Stimulated activated CD4-positive, alpha-beta T cell treated with anti-CD3 and anti-CD28 coated beads, Interleukin-12 subunit alpha, Interleukin-12 subunit beta, amount 100 ng/mL, for 48 hours (primary cell): ENCODE measurements around the gene C2CD4C.
"Not testable (repeated sequence)": the region's sequence is repeated elsewhere in the genome, so short reads cannot be mapped to it uniquely, and the experiment has no call there.

Experiments
- DNase-seq, 3 donors: peaks; one replicate each; pipeline ENCODE4 v3.0.0-alpha.2; 2020; ENCODE audit warnings: low read depth in 2 of 3, low spot score in 1 of 3

Gene C2CD4C

DNA sequence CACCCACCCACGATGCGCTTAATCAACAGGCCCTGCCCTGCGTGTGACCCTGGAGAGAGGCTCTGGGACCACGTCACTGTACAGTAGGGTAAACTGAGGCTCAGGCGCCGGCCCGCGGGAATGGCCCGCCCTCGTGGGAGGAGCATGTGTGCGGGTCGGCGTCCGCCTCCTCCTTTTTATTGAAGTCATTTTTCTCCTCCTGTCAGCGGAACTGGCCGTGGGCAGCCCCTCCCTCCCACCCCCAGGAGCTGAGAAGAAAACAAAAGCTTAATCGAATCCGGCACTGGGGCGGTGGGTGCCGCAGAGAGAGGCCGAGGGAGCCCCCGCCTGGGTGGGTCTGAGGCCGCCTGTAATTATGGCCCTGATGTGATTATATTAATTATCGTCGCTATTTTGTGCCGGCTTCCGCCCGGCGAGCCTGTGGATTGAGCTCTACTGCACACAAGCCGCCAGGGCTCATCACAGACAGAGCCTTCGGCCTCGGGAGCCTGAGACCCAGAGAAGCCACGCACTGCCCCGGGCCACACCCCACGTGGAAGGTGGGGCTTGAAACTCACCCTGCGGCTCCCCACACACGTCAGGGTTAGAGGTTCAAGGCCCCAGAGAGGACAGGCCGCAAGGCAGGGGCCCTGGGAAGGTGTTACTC lies 7.0 kb downstream of the C2CD4C start:
- DNase-seq = no peak

DNA sequence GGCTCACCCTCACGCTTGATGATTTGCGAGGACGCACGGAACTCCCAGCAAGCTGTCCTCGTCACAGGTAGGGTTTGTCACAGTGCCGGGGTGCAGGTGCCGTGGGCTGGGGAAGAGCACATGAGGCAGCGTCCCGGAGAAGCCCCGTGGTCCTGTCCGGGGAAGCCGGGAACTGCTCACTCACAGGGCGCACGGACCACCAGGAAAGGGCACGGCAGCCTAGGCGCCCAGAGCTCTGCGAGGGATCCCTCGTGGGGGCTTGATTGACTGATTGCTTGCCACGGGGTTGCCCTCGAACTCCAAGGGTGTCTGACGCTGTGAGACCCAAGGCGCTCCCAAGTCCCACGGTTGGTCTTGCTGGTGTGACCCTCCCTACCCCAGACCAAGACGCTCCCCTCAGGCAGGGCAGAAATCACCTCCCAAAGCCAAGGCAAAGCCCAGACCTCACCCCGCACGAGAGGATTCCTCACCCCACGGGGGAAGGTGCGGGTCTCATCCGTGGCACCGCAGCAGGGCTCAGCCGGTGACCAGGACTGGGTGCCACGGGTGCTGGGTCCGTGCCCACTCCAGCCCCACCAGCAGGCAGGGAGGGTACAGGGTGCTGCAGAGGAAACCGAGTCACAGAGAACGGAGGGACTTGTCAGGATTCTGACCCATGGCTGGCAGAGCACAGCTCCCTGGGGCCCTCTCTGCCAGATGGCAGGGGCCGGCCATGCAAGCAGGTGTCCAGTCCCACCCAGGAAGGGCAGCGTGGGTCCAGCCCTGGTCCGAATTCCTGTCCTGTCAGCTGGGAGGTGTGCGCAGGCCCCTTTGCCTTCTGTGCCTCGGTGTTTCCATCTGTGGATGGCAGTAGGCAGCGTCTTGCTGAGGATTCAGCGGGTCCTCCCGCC lies 7.7 kb downstream of the C2CD4C start:
- DNase-seq = no peak

DNA sequence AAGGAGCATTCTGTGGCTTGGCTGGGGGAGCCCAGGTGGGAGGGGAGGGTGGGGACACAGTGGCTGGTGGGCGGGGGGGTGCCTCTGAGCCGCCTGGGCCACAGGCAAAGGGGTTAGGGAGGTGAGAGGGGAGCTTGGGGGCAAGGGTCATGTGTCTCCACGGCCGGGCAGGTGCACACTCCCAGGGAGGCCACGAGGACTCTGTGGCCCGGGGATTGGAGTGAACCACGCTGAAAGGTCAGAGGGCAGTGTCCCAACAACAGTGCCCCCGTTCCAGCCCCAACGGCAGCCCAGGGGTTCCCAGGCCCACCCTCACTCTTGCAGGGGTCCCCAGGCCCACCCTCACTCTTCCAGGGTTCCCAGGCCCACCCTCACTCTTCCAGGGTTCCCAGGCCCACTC lies 9.6 kb downstream of the C2CD4C start:
- no peak for DNase-seq

DNA sequence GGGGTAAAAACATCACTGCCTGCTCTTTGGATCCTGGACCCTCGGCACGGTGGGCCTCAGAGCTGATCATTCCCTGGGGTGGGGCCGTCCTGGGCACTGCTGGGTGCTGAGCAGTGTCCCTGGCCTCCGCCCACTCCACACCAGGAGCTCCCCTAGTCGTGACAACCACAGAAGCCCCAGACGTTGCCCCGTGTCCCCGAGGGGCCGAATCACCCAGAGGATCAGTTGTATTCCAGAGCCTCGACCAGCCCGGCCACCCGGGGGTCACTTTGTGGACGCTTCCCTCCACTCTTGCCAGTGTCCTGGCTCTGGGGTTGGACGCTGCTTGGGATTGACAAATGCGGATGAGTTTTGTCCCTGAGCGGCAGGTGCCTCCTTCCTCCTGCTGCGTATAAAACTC lies 10.2 kb downstream of the C2CD4C start:
- DNase-seq = no peak

DNA sequence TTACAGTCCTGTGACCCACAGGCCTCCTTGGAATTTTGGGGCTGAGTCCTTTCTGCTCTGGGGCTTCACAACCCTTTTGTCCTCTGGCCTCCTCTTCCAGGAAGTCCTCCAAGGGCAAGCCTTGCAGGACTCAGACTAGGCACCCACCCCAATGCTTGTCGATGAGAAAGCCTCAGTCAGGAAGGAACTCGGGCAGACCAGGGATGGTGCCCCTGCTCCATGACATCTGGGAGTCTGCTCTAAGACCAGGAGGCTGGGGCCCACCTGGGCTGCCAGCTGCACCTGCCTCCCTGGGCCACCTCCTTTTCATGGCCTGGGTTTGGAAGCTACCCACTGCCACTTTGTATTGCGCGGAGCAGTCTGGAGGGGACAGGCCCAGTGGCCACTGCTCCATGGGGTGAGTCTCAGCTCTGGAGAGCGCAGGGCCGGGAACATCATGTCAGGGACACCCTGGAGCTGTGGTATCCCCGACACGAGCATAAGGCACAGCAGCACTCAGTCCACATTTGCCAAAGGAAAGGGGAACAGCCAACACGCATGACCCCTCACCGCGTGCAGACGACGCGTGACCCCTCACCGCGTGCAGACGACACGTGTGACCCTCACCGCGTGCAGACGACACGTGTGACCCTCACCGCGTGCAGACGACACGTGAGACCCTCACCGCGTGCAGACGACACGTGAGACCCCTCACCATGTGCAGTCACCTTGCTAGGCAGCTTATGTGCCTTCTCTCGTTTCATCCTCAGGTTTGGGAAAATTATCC lies 10.8 kb downstream of the C2CD4C start:
- DNase-seq = no peak

DNA sequence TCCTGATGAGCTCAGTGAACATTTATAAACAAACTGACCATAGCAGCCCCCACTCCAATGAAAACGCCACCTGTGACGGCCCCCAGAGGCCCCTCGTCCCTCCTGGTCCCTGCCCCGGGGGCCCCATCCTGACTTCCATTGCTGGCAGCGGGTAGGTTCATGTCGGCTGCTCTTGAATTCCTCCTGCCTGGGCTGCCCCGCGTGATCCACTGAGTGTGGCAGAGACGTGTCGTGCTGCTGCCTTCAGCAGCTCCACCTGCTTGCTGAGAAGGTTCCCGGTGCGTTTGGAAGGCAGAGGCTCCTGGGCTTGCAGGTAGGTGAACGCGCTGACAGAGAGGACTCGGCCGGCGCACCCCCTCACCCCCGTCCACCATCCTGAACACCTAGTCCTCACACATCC lies 11.6 kb downstream of the C2CD4C start:
- DNase-seq = no peak

DNA sequence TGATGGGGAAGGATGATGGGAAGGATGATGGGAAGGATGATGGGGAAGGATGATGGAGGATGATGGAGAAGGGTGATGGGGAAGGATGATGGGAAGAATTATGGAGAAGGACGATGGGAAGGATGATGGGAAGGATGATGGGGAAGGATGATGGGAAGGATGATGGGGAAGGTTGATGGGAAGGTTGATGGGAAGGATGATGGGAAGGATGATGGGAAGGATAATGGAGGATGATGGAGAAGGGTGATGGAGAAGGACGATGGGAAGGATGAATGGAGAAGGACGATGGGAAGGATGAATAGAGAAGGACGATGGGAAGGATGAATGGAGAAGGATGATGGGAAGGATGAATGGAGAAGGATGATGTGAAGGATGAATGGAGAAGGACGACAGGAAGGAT lies 13.5 kb downstream of the C2CD4C start:
- DNase-seq = no peak

DNA sequence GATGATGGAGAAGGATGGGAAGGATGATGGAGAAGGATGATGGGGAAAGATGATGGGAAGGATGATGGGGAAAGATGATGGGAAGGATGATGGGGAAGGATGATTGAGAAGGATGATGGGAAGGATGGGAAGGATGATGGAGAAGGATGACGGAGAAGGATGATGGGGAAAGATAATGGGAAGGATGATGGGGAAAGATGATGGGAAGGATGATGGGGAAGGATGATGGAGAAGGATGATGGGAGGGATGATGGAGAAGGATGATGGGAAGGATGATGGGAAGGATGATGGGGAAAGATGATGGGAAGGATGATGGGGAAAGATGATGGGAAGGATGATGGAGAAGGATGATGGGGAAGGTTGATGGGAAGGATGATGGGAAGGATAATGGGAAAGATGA lies 14.1 kb downstream of the C2CD4C start:
- DNase-seq = not testable (repeated sequence)

DNA sequence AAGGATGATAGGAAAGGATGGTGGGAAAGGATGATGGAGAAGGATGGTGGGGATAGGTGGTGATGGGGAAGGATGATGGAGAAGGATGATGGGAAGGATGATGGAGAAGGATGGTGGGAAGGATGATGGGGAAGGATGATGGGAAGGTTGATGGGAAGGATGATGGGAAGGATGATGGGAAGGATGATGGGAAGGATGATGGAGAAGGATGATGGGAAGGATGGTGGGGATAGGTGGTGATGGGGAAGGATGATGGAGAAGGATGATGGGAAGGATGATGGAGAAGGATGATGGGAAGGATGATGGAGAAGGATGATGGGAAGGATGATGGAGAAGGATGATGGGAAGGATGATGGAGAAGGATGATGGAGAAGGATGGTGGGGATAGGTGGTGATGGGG lies 15.4 kb downstream of the C2CD4C start:
- not testable (repeated sequence) for DNase-seq

DNA sequence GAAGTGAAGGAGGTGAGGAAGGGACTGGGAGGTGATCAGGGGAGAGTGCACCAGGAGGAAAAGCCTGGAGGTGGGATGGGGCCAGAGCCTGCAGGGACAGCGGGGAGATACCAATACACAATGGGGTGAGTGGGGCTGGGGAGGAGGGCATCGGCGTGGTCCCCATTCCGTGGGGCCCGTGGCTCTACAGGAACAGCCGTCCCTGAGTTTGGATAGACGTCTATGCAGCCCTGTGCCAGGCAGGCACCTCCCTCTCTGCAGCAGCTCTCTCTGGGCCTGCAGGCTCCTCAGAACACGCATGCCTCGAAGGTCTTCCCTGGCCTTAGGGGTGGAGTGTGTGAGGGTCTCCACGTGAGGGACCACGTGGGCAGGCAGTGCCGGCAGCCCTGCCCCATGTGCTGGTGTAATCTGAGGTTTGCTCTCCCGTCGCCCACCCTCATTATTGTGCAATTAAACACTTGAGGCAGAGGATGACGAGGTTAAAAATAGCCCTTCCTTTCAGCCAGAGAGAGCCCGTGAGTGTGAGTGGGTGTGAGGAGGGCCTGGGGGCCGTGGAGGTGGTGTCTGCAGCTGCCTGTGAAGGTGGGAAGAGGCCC lies 16.5 kb downstream of the C2CD4C start:
- no peak for DNase-seq

DNA sequence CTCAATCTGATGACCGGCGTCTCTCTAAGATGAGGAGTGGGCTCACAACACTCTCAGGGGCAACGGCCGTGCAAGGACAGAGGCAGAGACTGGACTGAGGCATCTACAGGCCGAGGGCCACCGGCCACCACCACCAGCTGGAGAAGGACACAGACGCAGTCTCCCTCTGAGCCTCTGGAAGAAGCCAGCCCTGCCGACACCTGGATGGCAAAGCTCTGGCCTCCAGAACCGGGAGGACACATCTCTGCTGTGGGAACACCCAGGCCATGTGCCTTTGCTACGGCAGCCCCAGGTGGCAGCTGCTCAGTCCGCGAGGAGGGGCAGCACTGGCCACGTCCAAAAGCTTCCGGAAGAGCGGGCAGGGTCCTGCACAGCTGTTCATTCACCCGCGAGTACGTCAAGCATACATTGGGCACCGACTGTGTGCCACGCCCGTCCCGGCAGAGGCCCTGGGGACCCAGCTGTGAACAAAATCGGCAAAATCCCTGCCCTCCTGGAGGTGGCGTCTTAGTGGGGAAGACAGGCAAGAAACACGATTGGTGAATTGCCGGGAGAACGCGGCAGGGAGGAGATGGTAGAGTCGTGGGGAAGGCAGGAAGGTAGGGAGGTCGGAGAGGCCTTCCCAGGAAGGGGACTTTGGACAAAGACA lies 17.1 kb downstream of the C2CD4C start:
- DNase-seq = no peak

DNA sequence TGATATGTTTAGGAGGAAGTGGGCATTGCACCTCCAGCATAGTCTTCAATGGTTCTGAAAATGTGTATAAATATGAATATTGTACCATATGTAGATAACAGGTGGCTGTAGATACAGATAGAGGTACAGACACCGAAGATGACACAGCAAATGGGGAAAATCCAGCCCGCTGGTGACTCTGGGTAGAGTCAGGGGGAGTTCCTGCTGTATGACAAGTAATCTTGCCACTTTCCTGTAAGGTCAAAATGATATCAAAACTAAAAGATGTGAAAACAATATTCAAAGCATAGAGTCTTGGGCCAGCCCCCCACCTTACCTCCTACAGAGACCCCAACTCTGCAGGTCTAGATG lies 17.8 kb downstream of the C2CD4C start:
- no peak for DNase-seq

DNA sequence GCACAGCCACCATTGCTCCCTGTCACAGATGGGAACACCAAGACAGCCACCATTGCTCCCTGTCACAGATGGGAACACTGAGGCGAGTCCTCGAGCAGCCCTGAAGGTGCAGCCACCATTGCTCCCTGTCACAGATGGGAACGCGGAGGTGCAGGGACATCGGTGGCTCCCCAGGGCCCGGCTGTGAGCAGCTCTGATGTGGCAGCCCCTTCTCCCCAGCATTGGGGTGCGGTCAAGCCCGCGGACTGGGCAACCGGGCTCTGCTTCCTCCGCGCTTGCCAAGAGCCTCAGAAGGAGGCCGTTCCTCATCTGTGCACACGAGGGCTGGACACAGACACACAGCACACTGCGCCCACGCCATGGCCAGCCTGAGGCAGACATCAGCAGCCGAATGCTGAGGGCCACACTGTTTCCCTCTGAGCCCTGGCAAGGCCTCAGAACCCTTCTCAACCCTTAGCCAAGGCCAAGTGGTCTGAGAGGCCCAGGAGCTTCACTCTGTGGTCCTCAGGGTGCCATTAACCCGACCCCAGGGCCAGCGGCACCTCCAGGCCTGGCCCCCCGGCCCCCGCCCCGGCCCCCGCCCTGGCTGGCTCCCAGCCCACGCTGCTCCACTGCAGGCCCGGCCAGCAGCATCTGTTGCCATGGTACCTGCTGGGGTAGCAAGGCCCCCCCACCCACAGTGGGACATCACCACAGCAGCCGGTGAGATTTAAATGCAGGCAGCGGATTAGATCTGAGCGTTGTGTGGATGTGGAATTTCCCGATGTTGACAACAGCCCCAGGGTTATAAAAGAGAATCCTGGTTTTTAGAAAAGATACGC lies 18.4 kb downstream of the C2CD4C start:
- DNase-seq = no peak

DNA sequence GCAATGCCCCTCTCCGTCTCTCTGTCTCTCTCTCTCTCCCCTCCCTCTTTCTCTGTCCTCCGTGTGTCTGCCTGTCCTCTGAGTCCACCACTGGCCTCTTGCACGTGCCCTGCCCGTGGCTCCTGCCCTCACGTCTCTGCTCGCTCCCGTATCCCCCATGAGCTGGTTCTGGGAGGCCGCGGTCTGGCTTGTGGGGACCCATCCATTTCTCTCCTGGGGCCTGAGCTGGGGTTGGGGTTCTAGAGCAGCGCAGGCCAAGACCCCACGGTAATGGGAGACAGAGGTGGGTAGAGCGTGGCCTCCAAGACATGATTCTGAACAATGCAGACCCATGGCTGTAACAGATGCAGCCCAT lies 19.0 kb downstream of the C2CD4C start:
- DNase-seq = no peak

DNA sequence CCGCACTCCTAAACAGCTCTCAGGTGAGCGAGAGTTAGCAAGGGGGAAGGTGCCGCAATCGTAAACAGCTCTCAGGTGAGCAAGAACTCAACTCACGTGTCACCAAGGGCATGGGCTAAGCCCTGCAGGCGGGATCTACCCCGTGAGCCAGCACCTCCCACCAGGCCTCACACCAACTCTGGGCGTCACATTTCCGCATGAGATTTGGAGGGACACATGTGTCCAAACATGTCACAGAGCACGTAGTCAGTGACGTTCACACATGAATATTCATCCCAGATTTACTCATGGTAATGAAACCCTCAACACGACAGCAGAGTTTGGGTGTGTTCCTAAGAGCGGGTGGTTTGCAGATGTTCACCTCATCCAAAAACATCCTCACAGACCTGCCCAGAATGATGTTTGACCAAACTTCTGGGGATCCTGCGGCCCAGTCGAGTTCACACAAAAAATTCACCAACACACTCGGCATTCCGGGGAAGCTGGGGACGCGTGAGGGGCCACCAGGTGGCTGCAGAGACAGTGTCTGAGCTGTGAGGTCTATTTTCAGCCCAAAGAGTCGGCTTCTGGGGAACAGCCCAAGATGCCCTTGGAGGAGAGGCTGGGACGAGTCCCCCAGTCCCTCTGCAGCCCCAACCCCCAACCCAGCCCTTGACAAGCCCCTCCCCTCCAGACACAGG lies 19.6 kb downstream of the C2CD4C start:
- DNase-seq = no peak

DNA sequence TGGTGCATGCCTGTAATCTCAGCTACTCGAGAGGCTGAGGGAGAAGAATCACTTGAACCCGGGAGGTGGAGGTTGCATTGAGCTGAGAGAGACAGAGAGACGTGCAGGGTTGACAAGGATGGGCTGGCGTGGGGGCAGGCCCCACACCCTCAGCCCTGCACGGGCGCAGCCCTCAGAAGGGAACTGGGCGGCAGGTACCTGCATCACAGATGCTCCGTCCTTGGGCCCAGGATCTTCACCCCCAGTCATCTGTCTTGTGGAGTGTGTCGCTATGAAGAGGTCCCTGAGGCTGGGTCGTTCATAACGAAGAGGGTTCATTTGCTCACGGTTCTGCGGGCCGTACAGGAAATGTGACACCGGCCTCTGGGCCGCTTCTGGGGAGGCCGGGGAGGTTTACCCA lies 20.3 kb downstream of the C2CD4C start:
- DNase-seq = no peak

DNA sequence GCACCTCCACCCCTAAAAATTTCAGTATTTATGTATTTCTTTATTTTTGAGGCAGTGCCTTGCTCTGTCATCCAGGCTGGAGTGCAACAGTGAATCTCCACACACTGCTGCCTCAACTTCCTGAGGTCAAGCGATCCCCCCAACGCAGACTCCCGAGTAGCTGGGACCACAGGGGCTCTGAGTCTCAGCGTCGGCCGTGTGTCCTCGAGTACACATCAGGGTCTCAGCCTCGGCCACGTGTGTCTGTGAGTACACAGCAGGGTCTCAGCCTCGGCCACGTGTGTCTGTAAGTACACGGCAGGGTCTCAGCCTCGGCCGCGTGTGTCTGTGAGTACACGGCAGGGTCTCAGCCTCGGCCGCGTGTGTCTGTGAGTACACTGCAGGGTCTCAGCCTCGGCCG lies 21.2 kb downstream of the C2CD4C start:
- no peak for DNase-seq

DNA sequence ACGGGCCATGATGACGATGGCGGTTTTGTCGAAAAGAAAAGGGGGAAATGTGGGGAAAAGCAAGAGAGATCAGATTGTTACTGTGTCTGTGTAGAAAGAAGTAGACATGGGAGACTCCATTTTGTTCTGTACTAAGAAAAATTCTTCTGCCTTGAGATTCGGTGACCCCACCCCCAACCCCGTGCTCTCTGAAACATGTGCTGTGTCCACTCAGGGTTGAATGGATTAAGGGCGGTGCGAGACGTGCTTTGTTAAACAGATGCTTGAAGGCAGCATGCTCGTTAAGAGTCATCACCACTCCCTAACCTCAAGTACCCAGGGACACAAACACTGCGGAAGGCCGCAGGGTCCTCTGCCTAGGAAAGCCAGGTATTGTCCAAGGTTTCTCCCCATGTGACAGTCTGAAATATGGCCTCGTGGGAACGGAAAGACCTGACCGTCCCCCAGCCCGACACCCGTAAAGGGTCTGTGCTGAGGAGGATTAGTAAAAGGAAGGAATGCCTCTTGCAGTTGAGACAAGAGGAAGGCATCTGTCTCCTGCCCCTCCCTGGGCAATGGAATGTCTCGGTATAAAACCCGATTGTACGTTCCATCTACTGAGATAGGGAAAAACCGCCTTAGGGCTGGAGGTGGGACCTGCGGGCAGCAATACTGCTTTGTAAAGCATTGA lies 22.2 kb downstream of the C2CD4C start:
- DNase-seq = not testable (repeated sequence)

DNA sequence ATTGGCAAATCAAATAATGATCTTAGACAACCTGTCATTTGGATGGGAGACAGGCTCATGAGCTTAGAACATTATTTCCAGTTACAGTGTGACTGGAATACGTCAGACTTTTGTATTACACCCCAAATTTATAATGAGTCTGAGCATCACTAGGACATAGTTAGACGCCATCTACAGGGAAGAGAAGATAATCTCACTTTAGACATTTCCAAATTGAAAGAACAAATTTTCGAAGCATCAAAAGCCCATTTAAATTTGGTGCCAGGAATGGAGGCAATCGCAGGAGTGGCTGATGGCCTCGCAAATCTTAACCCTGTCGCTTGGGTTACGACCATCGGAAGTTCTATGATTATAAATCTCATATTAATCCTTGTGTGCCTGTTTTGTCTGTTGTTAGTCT lies 22.8 kb downstream of the C2CD4C start:
- not testable (repeated sequence) for DNase-seq
